HepG2 (cell line): ENCODE results near the gene PRDM10. TPM values are rescaled to one million over a fixed set of nuclear protein-coding genes. Genes with fewer than 3 reads are reported as not detected.

Source experiments
- NFE2 ChIP-seq: sonication (generic); formaldehyde crosslinking; IDR thresholded peaks from 2 replicates; pipeline ENCODE4 v1.4.0; 2020; ENCODE audit warnings: missing genetic modification reagents
- NFKBIZ ChIP-seq: IDR thresholded peaks from 2 replicates; pipeline ENCODE4 v1.6.1; 2018; ENCODE audit warnings: missing genetic modification reagents, missing compliant biosample characterization
- NFYB ChIP-seq: sonication (generic); formaldehyde crosslinking; IDR thresholded peaks from 2 replicates; pipeline ENCODE4 v1.4.0; 2020; ENCODE audit warnings: missing genetic modification reagents
- PHF20 ChIP-seq: sonication (generic); formaldehyde crosslinking; IDR thresholded peaks from 2 replicates; pipeline ENCODE4 v1.5.0; 2020; ENCODE audit warnings: mild to moderate bottlenecking, missing genetic modification reagents
- RELA ChIP-seq: sonication (generic); formaldehyde crosslinking; IDR thresholded peaks from 2 replicates; pipeline ENCODE4 v1.4.0; 2020; ENCODE audit warnings: missing genetic modification reagents
- SALL1 ChIP-seq: sonication (generic); formaldehyde crosslinking; IDR thresholded peaks from 2 replicates; pipeline ENCODE4 v1.8.0; 2022; ENCODE audit warnings: mild to moderate bottlenecking, missing genetic modification reagents
- U2AF1 ChIP-seq: fragments of 200-400 bp; formaldehyde crosslinking; optimal IDR thresholded peaks from 2 replicates; pipeline ENCODE3; 2017; ENCODE audit warnings: mild to moderate bottlenecking, low read depth, low read length
- XRCC5 ChIP-seq: fragments of 200-400 bp; formaldehyde crosslinking; optimal IDR thresholded peaks from 2 replicates; pipeline ENCODE3; 2017; ENCODE audit warnings: mild to moderate bottlenecking, low read length
- ZFX ChIP-seq: sonication (generic); formaldehyde crosslinking; IDR thresholded peaks from 2 replicates; pipeline ENCODE4 v1.4.0; 2020; ENCODE audit warnings: mild to moderate bottlenecking, low read depth, missing genetic modification reagents, moderate library complexity
- ZNF10 ChIP-seq: sonication (generic); formaldehyde crosslinking; IDR thresholded peaks from 2 replicates; pipeline ENCODE4 v1.4.0; 2020; ENCODE audit warnings: mild to moderate bottlenecking, low read depth, missing genetic modification reagents, borderline replicate concordance
- ZNF670 ChIP-seq: sonication (generic); formaldehyde crosslinking; IDR thresholded peaks from 2 replicates; pipeline ENCODE4 v1.8.0; 2022; ENCODE audit warnings: mild to moderate bottlenecking, missing genetic modification reagents, borderline replicate concordance
- ZNF7 ChIP-seq: IDR thresholded peaks from 2 replicates; pipeline ENCODE4 v1.6.1; 2016; ENCODE audit warnings: missing biosample characterization, missing genetic modification reagents
- ZNF850 ChIP-seq: sonication (generic); formaldehyde crosslinking; conservative IDR thresholded peaks from 2 replicates; pipeline ENCODE4 v1.9.0; 2021; ENCODE audit warnings: mild to moderate bottlenecking, missing genetic modification reagents
- polyA plus RNA-seq, 8 experiments: library from polyadenylated mRNA; depleted of rRNA in 3 of 8; stranded (reverse) in 7 of 8; unstranded in 1 of 8; fragments of >200 nt; fragmentation: Illumina TruSeq in 4 of 8; extraction: Trizol in 4 of 8; gene quantifications; 2 replicates each; pipeline versions ENCODE4 v1.2.1 to v1.2.3, GENCODE V29; 2011 to 2016; ENCODE audit warnings: low read depth in 4 of 8, missing spikeins in 1 of 8, mixed read lengths in 1 of 8; ENCODE audit not compliant: insufficient read depth in 1 of 8
- total RNA-seq, 5 experiments: library from RNA; depleted of rRNA; stranded (reverse); fragments of >200 nt; fragmentation: Illumina TruSeq; extraction: Trizol; gene quantifications; 2 replicates each; pipeline ENCODE4 v1.2.3, GENCODE V29; 2016; ENCODE audit warnings: low read depth in 1 of 5
- TF ChIP-seq, protein P1 (sequence below): sonication (generic); formaldehyde crosslinking; IDR thresholded peaks from 2 replicates; pipeline ENCODE4 v1.4.0; 2020; ENCODE audit warnings: mild to moderate bottlenecking, missing genetic modification reagents
- TF ChIP-seq, protein P2 (sequence below): sonication (generic); formaldehyde crosslinking; IDR thresholded peaks from 2 replicates; pipeline ENCODE4 v1.4.0; 2020; ENCODE audit warnings: mild to moderate bottlenecking, missing genetic modification reagents
- TF ChIP-seq, protein P3 (sequence below): sonication (generic); formaldehyde crosslinking; IDR thresholded peaks from 2 replicates; pipeline ENCODE4 v1.4.0; 2020; ENCODE audit warnings: missing genetic modification reagents, low read depth, mild to moderate bottlenecking, borderline replicate concordance
- TF ChIP-seq, protein P4 (sequence below): sonication (generic); formaldehyde crosslinking; IDR thresholded peaks from 2 replicates; pipeline ENCODE4 v1.5.0; 2020; ENCODE audit warnings: mild to moderate bottlenecking, missing genetic modification reagents, moderate library complexity
- TF ChIP-seq, protein P5 (sequence below): sonication (generic); formaldehyde crosslinking; IDR thresholded peaks from 2 replicates; pipeline ENCODE4 v1.5.0; 2020; ENCODE audit warnings: missing genetic modification reagents, mild to moderate bottlenecking, borderline replicate concordance

Gene PRDM10
- total and polyA plus RNA-seq, 2 of the 13 experiments (the other 11 are each of a cell fraction or from before 2014, with no cell fraction given): 5.7 to 5.8 TPM

DNA sequence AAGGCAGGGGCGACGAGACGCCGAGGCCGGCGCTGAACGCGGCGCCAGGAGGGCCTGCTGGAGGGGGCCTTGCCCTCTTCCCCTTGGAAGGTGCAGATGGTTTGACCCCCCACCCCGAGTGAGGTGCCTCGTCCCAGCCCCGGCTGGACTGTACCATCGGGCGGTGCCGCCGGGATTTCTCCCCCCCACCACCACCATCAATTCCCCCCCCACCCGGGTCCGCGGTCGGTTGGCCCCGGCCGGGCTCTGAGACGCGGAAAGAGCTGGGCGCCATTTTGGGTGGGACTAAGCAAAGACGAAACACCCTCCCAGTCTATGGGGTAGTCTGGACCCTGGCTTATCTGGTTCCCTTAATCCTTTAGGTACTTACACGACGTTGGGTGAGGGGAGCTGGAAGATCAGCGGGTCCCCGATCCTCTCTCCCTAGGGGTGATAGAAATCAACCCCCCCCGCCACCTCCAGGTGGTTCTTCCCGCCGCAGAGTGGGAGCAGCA lies at the start of gene PRDM10 (continued):
- TF ChIP-seq ZNF10 (no peak), ZNF670 (CRISPR knock-in tag) (peak; percentile 62; the same call in 1 of the 2 replicates), U2AF1 (peak; percentile 87), RELA (CRISPR knock-in tag) (no peak), XRCC5 (peak; percentile 10), ZNF850 (CRISPR knock-in tag) (0 out of 2 replicates have a peak, but pooled peaks have one; percentile 37), PHF20 (peak; percentile 63; the same call in 1 of the 2 replicates), NFE2 (CRISPR knock-in tag) (peak; percentile 21; the same call in 1 of the 2 replicates), NFYB (CRISPR knock-in tag) (no peak), ZFX (CRISPR knock-in tag) (peak; percentile 80; the same call in 1 of the 2 replicates), SALL1 (CRISPR knock-in tag) (peak; percentile 68), NFKBIZ (no peak), ZNF7 (CRISPR knock-in tag) (no peak)
- TF ChIP-seq, protein P1, sequence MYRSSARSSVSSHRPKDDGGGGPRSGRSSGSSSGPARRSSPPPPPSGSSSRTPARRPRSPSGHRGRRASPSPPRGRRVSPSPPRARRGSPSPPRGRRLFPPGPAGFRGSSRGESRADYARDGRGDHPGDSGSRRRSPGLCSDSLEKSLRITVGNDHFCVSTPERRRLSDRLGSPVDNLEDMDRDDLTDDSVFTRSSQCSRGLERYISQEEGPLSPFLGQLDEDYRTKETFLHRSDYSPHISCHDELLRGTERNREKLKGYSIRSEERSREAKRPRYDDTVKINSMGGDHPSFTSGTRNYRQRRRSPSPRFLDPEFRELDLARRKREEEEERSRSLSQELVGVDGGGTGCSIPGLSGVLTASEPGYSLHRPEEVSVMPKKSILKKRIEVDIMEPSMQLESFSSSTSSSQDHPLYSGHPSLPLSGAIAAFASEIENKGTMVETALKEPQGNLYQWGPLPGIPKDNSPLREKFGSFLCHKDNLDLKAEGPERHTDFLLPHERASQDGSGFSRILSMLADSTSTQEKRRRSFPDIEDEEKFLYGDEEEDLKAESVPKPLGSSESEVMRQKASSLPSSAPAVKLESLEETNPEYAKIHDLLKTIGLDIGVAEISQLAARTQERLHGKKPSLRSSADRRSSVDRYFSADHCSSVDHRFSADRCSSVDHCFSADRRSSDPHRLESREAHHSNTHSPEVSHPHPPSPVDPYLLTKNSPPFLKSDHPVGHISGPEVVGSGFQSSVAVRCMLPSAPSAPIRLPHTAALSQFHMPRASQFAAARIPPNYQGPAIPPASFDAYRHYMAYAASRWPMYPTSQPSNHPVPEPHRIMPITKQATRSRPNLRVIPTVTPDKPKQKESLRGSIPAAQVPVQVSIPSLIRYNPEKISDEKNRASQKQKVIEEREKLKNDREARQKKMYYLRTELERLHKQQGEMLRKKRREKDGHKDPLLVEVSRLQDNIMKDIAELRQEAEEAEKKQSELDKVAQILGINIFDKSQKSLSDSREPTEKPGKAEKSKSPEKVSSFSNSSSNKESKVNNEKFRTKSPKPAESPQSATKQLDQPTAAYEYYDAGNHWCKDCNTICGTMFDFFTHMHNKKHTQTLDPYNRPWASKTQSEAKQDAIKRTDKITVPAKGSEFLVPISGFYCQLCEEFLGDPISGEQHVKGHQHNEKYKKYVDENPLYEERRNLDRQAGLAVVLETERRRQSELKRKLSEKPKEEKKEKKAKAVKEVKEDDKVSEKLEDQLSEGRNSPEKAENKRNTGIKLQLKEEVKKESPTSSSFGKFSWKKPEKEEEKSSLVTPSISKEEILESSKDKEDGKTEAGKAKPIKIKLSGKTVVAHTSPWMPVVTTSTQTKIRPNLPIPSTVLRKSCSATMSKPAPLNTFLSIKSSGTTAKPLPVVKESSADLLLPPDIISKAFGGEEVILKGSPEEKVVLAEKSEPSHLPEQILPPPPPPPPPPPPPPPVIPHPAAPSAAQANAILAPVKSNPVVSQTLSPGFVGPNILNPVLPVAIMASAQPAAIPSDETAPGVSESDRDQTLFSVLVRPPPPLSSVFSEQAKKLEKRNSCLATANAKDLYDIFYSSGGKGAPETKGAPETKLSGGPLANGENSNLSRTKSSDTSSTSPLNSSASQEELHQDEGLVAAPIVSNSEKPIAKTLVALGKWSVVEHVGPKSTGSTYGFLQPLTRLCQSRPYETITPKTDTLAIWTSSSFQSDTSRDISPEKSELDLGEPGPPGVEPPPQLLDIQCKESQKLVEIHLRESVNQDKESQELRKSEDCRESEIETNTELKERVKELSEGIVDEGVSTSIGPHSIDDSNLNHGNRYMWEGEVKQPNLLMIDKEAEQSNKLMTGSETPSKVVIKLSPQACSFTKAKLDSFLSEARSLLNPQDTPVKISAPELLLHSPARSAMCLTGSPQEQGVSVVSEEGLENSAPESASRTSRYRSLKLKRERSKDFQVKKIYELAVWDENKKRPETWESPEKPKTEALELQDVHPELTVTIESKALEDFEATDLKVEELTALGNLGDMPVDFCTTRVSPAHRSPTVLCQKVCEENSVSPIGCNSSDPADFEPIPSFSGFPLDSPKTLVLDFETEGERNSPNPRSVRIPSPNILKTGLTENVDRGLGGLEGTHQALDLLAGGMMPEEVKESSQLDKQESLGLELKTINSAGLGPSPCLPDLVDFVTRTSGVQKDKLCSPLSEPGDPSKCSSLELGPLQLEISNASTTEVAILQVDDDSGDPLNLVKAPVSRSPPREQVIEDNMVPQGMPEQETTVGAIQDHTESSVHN (CRISPR knock-in tag): no peak
- TF ChIP-seq, protein P2, sequence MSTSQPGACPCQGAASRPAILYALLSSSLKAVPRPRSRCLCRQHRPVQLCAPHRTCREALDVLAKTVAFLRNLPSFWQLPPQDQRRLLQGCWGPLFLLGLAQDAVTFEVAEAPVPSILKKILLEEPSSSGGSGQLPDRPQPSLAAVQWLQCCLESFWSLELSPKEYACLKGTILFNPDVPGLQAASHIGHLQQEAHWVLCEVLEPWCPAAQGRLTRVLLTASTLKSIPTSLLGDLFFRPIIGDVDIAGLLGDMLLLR (CRISPR knock-in tag): 0 out of 2 replicates have a peak, but pooled peaks have one; percentile 41
- TF ChIP-seq, protein P3, sequence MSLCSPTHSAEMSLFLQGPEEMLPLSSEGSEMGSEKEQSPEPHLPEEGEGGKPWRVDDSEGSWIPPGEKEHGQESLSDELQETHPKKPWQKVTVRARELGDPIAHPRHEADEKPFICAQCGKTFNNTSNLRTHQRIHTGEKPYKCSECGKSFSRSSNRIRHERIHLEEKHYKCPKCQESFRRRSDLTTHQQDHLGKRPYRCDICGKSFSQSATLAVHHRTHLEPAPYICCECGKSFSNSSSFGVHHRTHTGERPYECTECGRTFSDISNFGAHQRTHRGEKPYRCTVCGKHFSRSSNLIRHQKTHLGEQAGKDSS: 0 out of 2 replicates have a peak, but pooled peaks have one; percentile 20
- TF ChIP-seq, protein P4, sequence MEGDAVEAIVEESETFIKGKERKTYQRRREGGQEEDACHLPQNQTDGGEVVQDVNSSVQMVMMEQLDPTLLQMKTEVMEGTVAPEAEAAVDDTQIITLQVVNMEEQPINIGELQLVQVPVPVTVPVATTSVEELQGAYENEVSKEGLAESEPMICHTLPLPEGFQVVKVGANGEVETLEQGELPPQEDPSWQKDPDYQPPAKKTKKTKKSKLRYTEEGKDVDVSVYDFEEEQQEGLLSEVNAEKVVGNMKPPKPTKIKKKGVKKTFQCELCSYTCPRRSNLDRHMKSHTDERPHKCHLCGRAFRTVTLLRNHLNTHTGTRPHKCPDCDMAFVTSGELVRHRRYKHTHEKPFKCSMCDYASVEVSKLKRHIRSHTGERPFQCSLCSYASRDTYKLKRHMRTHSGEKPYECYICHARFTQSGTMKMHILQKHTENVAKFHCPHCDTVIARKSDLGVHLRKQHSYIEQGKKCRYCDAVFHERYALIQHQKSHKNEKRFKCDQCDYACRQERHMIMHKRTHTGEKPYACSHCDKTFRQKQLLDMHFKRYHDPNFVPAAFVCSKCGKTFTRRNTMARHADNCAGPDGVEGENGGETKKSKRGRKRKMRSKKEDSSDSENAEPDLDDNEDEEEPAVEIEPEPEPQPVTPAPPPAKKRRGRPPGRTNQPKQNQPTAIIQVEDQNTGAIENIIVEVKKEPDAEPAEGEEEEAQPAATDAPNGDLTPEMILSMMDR (CRISPR knock-in tag): 0 out of 2 replicates have a peak, but pooled peaks have one; percentile 15
- TF ChIP-seq, protein P5, sequence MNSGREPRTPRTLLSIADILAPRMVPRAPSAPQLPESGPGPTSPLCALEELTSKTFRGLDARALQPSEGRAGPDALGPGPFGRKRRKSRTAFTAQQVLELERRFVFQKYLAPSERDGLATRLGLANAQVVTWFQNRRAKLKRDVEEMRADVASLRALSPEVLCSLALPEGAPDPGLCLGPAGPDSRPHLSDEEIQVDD (CRISPR knock-in tag): 0 out of 2 replicates have a peak, but pooled peaks have one; percentile 41
